GM10847 (cell line): ENCODE data around the gene TMEM80.

Source experiments
- POLR2A ChIP-seq: IDR thresholded peaks from 2 replicates; pipeline ENCODE4 v1.6.1; 2011; ENCODE audit not compliant: insufficient read length; ENCODE audit errors: extremely low read depth

The TMEM80 gene

GRCh38 chr11:694563-695287 is 891 bp upstream of the TMEM80 start, which contains the start of gene DEAF1:
DEAF1 (minus strand) TSS chr11:695222; CDS start chr11:695047, 175 bp downstream.
- peak; percentile 28 for TF ChIP-seq POLR2A

DNA sequence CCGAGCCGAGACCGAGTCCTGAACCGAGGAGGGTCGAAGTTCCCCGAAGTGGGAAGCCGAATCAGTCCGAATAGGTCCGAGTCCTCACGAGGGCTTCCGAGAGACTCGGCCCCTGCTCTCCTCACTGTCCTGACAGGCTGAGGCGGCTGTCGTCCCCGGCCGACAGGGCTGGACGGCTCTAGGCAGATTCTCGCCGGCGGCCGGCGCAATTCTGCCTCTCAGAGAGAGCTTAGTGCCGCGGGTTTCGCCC is 403 bp upstream of the TMEM80 start:
- no peak for TF ChIP-seq POLR2A

DNA sequence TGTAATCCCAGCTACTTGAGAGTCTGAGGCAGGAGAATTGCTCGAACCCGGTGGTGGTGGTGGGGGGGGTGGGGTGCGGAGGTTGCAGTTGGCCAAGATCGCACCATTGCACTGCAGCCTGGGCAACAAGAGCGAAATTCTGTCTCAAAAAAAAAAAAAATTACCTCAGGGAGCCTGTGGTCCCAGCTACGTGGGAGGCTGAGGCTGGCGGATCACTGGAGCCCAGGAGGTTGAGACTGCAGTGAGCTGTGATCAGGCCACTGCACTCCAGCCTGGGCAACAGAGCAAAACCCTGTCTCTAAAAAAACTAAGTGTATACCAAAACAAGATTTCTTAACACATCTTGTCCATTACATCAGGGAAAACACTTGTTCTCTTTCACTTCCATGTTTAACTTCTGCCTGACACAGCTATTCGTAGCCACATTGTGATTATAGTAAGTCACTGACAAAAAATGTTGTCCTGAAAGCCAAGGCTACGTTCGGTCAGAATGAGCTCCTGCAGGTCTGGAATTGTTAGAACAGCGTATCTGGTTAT is 1.4 kb downstream of the TMEM80 start:
- TF ChIP-seq POLR2A = no peak

- no peak for TF ChIP-seq POLR2A
Measured at GRCh38 chr11:697811-698311, 2.2 kb downstream of the TMEM80 start.

DNA sequence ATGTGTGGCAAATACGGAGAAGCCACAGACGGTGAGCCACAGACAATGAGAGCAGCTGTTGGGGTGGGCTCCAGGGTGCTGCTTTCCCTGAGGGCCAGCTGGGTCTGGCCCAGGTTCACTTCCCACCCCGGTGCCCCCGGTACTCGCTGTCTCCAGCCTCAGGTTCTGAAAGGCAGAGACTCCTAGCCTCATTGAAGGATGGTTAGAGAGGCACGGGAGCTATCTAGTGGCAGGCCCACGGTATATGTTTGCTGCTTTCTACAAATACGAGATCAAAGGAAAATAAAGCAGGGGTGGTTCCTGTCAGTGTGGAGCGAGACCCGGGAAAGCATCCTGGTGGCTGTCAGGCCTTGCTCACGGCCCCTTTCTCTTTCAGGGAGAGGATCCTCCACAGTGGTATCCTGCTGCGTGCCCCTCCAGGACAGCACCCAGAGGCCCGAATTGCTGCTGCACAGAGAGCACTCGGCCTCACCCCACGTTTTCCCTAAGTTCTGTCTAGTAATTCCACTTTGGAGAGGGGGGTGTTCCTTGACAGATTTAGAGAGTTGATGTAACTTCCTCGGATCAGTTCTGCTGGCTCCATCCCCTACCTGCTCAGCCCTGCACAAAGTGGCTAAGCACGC is 3.0 kb downstream of the TMEM80 start:
- TF ChIP-seq POLR2A = no peak

- TF ChIP-seq POLR2A = no peak
Measured at GRCh38 chr11:699116-699508, 3.5 kb downstream of the TMEM80 start.

- TF ChIP-seq POLR2A = no peak
Measured at GRCh38 chr11:699753-700152, 4.1 kb downstream of the TMEM80 start.

DNA sequence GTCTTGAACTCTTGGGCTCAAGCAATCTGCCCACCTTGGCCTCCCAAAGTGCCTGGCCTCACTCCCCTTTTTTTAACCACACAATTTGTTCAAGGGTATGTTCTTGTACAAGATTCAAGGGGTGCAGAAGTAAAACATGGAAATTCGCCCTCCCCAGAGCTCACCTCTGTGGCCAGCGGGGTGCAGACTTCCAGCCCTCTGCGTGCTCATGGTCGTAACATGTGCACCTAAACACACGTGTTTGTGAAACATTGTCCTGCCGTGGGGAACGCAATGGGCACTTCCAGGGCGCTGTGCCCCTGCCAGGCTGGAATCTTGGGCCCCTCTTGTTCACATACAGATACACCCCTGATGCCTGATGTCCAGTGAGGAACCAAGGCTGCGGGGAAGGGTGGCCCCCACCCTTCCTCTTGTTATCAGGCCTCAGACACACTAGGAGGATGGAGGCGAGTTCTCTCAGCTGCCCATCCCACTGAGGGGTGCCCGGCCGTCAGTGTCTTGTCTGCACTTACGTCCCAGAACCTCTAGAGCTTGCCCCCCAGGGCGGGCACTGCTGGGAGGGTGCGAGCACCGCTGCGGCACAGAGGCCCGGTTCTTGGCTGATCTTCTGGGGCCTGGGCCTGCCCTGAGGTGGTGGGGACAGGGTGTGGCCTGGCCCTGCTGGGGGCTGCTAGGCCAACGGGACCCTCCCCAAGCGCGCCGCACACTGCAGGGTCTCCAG is 6.3 kb downstream of the TMEM80 start:
- no peak for TF ChIP-seq POLR2A

GRCh38 chr11:702462-703461 is 7.1 kb downstream of the TMEM80 start:
- no peak for TF ChIP-seq POLR2A

GRCh38 chr11:703506-703905 is 7.9 kb downstream of the TMEM80 start:
- TF ChIP-seq POLR2A = no peak

- TF ChIP-seq POLR2A = no peak
Measured at GRCh38 chr11:704228-704674, 8.6 kb downstream of the TMEM80 start.

GRCh38 chr11:704781-705645 is 9.4 kb downstream of the TMEM80 start:
- TF ChIP-seq POLR2A = no peak

GRCh38 chr11:705646-706438 is 10.2 kb downstream of the TMEM80 start, which contains the start of gene EPS8L2:
EPS8L2 (plus strand) TSS chr11:706231; CDS start chr11:709408, 3,177 bp downstream.
- no peak for TF ChIP-seq POLR2A

DNA sequence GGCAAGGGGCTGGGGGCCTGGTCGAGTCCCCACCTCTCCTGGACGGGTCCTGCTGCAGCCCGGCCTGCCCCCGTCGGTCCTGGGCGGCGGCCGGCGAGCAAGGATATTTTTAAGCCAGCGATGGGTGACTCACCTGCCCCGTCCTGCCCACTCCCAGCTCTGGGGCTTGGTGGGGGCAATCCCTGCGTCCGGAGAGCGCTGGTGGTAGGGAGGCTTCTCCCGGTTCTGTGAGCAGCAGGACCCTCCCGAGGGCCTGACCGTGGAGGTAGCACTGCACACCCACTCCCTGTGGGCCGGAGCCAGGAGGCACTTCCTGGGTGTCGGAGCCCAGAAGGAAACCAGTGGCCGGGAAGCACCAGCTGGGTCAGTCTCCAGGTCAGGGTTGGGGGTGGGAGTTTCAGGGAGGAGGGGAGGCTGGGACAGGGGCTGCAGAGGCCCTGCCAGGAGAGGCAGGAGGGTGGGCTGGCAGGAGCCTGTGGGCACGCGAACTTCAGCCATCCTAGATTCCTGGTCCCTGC is 10.9 kb downstream of the TMEM80 start:
- TF ChIP-seq POLR2A = no peak
